ENCODE data around the gene EFL1.

DNA sequence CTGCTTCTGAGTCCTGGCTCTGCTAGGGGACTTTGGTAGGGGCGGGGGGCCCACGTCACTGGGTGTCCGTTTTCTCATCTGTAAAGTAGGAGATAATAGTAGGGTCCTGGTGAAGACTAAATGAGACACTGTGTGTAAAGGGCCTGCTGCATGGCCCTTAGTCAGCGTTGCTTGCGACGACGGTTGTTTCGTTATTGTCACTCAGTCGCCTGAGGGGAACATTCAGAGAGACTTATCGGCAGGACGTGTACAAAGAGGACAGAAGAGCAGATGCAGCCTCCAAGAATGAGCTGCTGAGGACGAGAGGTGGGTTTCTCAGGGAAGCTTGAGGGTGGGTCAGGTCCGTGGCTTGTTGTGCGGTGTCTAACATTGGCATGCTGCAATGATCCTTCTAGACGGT lies 163.9 kb downstream of the EFL1 start:
- TF ChIP-seq, protein P1, sequence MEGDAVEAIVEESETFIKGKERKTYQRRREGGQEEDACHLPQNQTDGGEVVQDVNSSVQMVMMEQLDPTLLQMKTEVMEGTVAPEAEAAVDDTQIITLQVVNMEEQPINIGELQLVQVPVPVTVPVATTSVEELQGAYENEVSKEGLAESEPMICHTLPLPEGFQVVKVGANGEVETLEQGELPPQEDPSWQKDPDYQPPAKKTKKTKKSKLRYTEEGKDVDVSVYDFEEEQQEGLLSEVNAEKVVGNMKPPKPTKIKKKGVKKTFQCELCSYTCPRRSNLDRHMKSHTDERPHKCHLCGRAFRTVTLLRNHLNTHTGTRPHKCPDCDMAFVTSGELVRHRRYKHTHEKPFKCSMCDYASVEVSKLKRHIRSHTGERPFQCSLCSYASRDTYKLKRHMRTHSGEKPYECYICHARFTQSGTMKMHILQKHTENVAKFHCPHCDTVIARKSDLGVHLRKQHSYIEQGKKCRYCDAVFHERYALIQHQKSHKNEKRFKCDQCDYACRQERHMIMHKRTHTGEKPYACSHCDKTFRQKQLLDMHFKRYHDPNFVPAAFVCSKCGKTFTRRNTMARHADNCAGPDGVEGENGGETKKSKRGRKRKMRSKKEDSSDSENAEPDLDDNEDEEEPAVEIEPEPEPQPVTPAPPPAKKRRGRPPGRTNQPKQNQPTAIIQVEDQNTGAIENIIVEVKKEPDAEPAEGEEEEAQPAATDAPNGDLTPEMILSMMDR (conservative IDR thresholded peaks at IDR 0.05; ENCODE audit: low read depth, low read length), result no peak
- TF ChIP-seq POLR2A (IDR thresholded peaks at IDR 0.05; ENCODE audit: low read depth, low read length), result no peak
